Chondrocyte (in vitro differentiated cells): ENCODE results near the gene PTTG1. TPM values are rescaled to one million over a fixed set of nuclear protein-coding genes. Genes with fewer than 3 reads are reported as not detected.
A peak's percentile ranks its signal among the peaks of the same experiment; 100 is the strongest.

Experiments
- DNase-seq: peaks from one replicate; pipeline ENCODE4 v3.0.0; 2021; ENCODE audit warnings: mixed read lengths, low spot score
- H3K27ac Mint-ChIP-seq: one replicate; pipeline ENCODE4 v1.8.0; 2021; ENCODE audit warnings: mild to moderate bottlenecking, moderate library complexity, mixed read lengths; ENCODE audit not compliant: unreplicated experiment
- H3K27me3 Mint-ChIP-seq: 2 replicates; pipeline ENCODE4 v1.8.0; 2021; ENCODE audit warnings: low read depth, mixed read lengths
- H3K36me3 Mint-ChIP-seq: 2 replicates; pipeline ENCODE4 v1.8.0; 2021; ENCODE audit warnings: low read depth, mixed read lengths
- H3K4me1 Mint-ChIP-seq: 2 replicates; pipeline ENCODE4 v1.8.0; 2021; ENCODE audit warnings: low read depth, mild to moderate bottlenecking, mixed read lengths
- H3K4me3 Mint-ChIP-seq: one replicate; pipeline ENCODE4 v1.8.0; 2021; ENCODE audit warnings: mild to moderate bottlenecking, moderate library complexity, mixed read lengths; ENCODE audit not compliant: unreplicated experiment
- H3K9me3 Mint-ChIP-seq: 2 replicates; pipeline ENCODE4 v1.8.0; 2021; ENCODE audit warnings: low read depth, mixed read lengths
- CTCF ChIP-seq: fragments of 200-600 bp; sonication (generic); IDR thresholded peaks from 2 replicates; pipeline ENCODE4 v1.5.0; 2021; ENCODE audit warnings: antibody characterized with exemption, mild to moderate bottlenecking, moderate library complexity
- total RNA-seq: library from RNA; stranded (reverse); gene quantifications from 3 replicates; pipeline ENCODE4 v1.2.1, GENCODE V29; 2021

Gene PTTG1
- total RNA-seq, 1 donor from 2014 or later: 15.5 TPM

DNA sequence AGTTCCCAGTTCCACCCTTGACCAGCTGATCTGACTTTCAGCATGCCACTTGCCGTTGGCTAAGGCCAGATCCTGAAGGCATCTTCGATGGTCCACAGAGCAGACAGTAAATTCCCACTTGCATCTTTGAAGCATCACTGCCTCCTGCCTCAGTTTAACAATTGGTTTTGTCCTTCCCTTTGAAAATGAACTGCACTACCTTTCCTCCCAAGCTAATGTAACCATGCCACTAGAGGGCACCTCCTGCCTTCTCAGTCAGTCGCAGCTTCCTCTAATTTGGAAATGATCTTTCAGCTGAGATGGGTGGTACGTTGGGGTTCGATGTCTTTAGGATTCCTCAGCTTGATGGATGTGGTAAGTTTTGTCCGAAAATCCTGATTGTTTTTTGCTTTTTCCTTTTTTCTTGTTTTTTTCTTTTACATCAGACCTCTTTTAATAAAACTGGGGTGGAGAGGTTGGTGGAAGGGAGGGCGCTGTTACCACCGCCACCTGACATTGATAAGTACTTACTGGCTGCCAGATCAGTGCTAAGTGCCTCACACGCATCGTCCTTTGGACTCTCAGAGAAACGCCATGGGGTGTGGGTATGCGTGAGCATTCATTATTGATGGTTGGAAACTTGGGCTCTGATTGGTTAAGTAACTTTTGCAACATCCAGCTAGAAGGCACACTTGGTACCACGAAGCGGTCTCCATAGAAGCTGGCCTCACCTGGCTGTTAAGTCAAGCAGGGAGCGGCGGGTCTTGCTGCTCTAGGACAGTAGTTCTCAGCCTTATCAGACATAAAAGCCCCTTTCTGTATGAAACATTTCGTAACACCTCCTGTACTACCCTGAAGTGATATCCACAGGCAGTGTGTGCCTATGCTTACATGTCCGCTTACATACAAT lies 16.9 kb downstream of the PTTG1 start:
- H3K27ac Mint-ChIP-seq: no peak overlapping the region
- no peak for DNase-seq
- peak overlapping the region; percentile 76 for H3K4me3 Mint-ChIP-seq
- H3K27me3 Mint-ChIP-seq: peaks cover 27% of the 10 kb centered on the region
- H3K9me3 Mint-ChIP-seq: no peaks in the 10 kb centered on the region
- peaks cover 10% of the 10 kb centered on the region for H3K4me1 Mint-ChIP-seq
- H3K36me3 Mint-ChIP-seq: no peaks in the 10 kb centered on the region
- TF ChIP-seq CTCF: peak; percentile 80

- no peaks in the 10 kb centered on the region for H3K36me3 Mint-ChIP-seq
- peaks cover 33% of the 10 kb centered on the region for H3K27me3 Mint-ChIP-seq
- H3K4me3 Mint-ChIP-seq: peak overlapping the region; percentile 76
- peak overlapping the region; percentile 58 for H3K27ac Mint-ChIP-seq
- no peak for DNase-seq
- peak; percentile 87 for TF ChIP-seq CTCF
- no peaks in the 10 kb centered on the region for H3K9me3 Mint-ChIP-seq
- peaks cover 10% of the 10 kb centered on the region for H3K4me1 Mint-ChIP-seq
Observed at GRCh38 chr5:160439205-160439600, 17.5 kb downstream of the PTTG1 start.

- no peak for DNase-seq
- Mint-ChIP-seq H3K9me3 (no peaks in the 10 kb centered on the region), H3K4me3 (no peak overlapping the region), H3K27me3 (peaks cover 33% of the 10 kb centered on the region), H3K27ac (no peak overlapping the region), H3K36me3 (no peaks in the 10 kb centered on the region), H3K4me1 (peaks cover 10% of the 10 kb centered on the region)
- TF ChIP-seq CTCF: no peak
Observed at GRCh38 chr5:160441311-160441781, 19.7 kb downstream of the PTTG1 start.

- DNase-seq: no peak
- peaks cover 10% of the 10 kb centered on the region for H3K4me1 Mint-ChIP-seq
- peaks cover 37% of the 10 kb centered on the region for H3K27me3 Mint-ChIP-seq
- no peaks in the 10 kb centered on the region for H3K9me3 Mint-ChIP-seq
- no peak overlapping the region for H3K27ac Mint-ChIP-seq
- no peak for TF ChIP-seq CTCF
- peaks cover 4% of the 10 kb centered on the region for H3K36me3 Mint-ChIP-seq
- no peak overlapping the region for H3K4me3 Mint-ChIP-seq
Observed at GRCh38 chr5:160442824-160443431, 21.3 kb downstream of the PTTG1 start.

GRCh38 chr5:160444407-160444806 lies 22.8 kb downstream of the PTTG1 start:
- H3K27ac Mint-ChIP-seq: no peak overlapping the region
- H3K4me1 Mint-ChIP-seq: no peaks in the 10 kb centered on the region
- H3K27me3 Mint-ChIP-seq: peaks cover 34% of the 10 kb centered on the region
- H3K9me3 Mint-ChIP-seq: no peaks in the 10 kb centered on the region
- no peak for TF ChIP-seq CTCF
- DNase-seq: no peak
- H3K36me3 Mint-ChIP-seq: peaks cover 5% of the 10 kb centered on the region
- no peak overlapping the region for H3K4me3 Mint-ChIP-seq
